Activated CD4-positive, alpha-beta memory T cell treated with anti-CD3 and anti-CD28 coated beads for 36 hours (primary cell): ENCODE results near the gene SDK1. TPM values are rescaled to one million over a fixed set of nuclear protein-coding genes. Genes with fewer than 3 reads are reported as not detected.
"Not testable (repeated sequence)": the region's sequence is repeated elsewhere in the genome, so short reads cannot be mapped to it uniquely, and the experiment has no call there.

Experiments used
- CTCF ChIA-PET: fragments of 350-600 bp; sonication (Branson Sonifier 250); formaldehyde crosslinking; loops from one replicate; lab custom pipeline; 2021; ENCODE audit warnings: antibody characterized with exemption, inconsistent platforms; lab: Charles Lee
- POLR2A ChIA-PET: fragments of 350-600 bp; sonication (Branson Sonifier 250); formaldehyde crosslinking; loops from one replicate; lab custom pipeline; 2021; ENCODE audit warnings: antibody characterized with exemption; lab: Charles Lee
- DNase-seq: peaks from one replicate; pipeline ENCODE4 v3.0.0-alpha.2; 2020
- H3K27ac Mint-ChIP-seq: one replicate; pipeline ENCODE4 v1.8.0; 2021; ENCODE audit warnings: mixed read lengths
- H3K27me3 Mint-ChIP-seq: one replicate; pipeline ENCODE4 v1.8.0; 2021; ENCODE audit warnings: mixed read lengths
- H3K36me3 Mint-ChIP-seq: one replicate; pipeline ENCODE4 v1.8.0; 2021; ENCODE audit warnings: mixed read lengths
- H3K4me1 Mint-ChIP-seq: one replicate; pipeline ENCODE4 v1.8.0; 2021; ENCODE audit warnings: low read depth, mixed read lengths
- H3K4me3 Mint-ChIP-seq: one replicate; pipeline ENCODE4 v1.8.0; 2021; ENCODE audit warnings: mild to moderate bottlenecking, mixed read lengths
- H3K9me3 Mint-ChIP-seq: one replicate; pipeline ENCODE4 v1.8.0; 2021; ENCODE audit warnings: mixed read lengths
- intact Hi-C: fragments of 100-400 bp; cut with micrococcal nuclease; formaldehyde crosslinking; loops from one replicate; pipeline ENCODE4 v1.15.1; 2023
- total RNA-seq, 2 experiments: library from RNA; stranded (reverse); gene quantifications; one replicate each; pipeline ENCODE4 v1.2.3, GENCODE V29; 2021

The SDK1 gene
- total RNA-seq, 2 experiments from 2014 or later, result 0.14 to 0.24 TPM

DNA sequence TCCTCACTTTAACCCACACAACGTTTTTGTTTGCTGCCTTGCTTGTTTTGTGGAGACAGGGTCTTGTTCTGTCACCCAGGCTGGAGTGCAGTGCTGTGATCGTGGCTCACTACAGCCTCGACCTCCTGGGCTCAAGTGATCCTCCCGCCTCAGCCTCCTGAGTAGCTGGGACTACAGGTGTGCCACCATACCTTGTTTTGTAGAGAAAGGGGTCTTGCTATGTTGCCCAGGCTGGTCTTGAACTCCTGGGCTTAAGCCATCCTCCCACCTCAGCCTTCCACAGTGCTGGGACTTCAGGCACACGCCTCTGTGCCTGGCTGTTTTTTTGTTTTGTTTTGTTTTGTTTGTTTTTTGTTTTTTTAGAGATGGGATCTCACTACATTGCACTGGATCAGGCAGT is 935.8 kb downstream of the SDK1 start:
- CTCF ChIA-PET, H3K27me3 Mint-ChIP-seq, H3K4me1 Mint-ChIP-seq, intact Hi-C loops, DNase-seq, POLR2A ChIA-PET, H3K36me3 Mint-ChIP-seq, H3K4me3 Mint-ChIP-seq, H3K27ac Mint-ChIP-seq, H3K9me3 Mint-ChIP-seq: not testable (repeated sequence)

DNA sequence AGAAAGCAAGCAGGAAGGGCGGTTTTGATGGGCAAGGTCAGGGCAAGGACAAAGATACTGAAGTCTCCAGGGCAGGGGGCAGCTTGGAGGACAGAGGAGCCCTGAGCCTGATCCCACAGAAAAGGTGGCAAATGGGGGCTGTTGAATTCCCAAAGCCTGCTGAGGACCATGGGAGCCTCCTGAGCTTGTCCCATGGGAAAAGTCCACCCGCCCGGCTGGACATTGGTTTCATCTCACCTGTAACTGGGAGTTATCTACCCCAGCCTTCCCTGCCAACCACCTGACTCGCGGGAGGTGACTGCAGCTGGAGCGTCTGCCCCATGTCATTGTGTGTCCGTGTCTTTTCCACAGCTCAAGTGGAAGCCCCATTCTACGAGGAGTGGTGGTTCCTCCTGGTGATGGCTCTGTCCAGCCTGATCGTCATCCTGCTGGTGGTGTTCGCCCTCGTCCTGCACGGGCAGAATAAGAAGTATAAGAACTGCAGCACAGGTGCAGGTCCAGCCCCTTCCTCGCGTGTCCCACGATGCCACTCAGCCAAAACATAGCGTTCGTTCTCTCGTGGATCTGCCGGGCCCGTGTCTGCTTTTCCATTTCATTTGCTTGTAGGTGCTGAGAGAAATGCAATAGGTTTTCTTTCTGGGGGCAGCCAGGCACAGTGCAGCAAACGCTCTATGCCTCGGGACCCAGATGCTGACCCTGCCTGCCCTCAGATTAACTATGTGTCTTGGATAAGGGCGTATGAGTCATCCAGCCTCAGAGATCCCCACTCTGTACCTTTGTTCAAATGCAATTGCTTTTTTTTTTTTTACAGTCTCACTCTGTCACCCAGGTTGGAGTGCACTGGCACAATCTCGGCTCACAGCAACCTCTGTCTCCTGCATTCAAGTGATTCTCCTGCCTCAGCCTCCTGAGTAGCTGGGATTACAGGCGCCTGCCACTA is 936.5 kb downstream of the SDK1 start:
- DNase-seq, result no peak
- Mint-ChIP-seq H3K27me3 (peaks cover 1% of the 10 kb centered on the region), H3K36me3 (no peaks in the 10 kb centered on the region), H3K9me3 (no peaks in the 10 kb centered on the region), H3K4me1 (peaks cover 2% of the 10 kb centered on the region), H3K4me3 (no peak overlapping the region), H3K27ac (no peak overlapping the region)
- ChIA-PET CTCF (no interaction called here), POLR2A (no interaction called here)
- intact Hi-C loops, result no loop called here

DNA sequence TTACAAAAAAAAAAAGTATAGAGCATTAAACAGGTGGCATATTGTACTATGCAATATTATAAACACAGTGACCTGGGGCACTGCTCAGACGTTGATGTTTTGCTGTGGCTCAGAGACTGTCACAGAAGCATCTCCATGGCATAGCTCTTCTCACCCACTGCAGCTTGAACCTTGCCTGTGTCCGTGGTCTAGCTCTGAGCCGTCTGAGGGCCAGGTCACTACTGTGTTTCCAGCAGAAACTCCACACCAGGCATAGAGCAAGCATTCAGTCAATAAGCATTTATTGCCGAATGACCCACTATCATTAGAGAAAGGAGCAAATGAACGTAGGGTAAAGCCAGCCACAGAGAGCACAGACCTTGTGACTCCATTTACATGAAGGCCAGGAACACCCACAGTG is 937.8 kb downstream of the SDK1 start:
- CTCF ChIA-PET, result no interaction called here
- H3K9me3 Mint-ChIP-seq, result no peaks in the 10 kb centered on the region
- POLR2A ChIA-PET, result no interaction called here
- no peak overlapping the region for H3K4me3 Mint-ChIP-seq
- no peaks in the 10 kb centered on the region for H3K36me3 Mint-ChIP-seq
- no peak for DNase-seq
- peaks cover 2% of the 10 kb centered on the region for H3K4me1 Mint-ChIP-seq
- no peak overlapping the region for H3K27ac Mint-ChIP-seq
- peaks cover 1% of the 10 kb centered on the region for H3K27me3 Mint-ChIP-seq
- intact Hi-C loops, result no loop called here

DNA sequence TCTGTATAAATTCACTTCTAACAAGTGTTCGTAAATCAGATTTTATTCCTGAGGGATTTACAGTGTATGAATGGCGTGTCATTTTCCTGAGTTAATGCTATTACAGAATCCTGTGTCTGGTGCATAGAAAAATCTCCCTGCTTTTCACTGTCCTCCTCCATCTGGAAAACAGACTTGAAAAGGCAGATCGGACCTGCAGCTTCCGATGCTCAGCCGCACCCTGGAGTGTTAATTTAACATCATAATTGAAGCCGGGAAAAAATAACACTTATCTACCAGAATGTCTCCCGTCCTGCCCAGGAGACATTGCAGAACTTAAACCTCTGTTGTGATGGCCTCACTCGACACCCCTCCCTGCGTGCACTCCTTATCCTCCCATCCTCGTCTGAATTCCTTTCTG is 939.0 kb downstream of the SDK1 start:
- ChIA-PET POLR2A (no interaction called here), CTCF (no interaction called here)
- H3K36me3 Mint-ChIP-seq, result no peaks in the 10 kb centered on the region
- H3K4me1 Mint-ChIP-seq, result peaks cover 2% of the 10 kb centered on the region
- H3K27me3 Mint-ChIP-seq, result peaks cover 1% of the 10 kb centered on the region
- no peak overlapping the region for H3K27ac Mint-ChIP-seq
- no peak for DNase-seq
- H3K4me3 Mint-ChIP-seq, result no peak overlapping the region
- H3K9me3 Mint-ChIP-seq, result peaks cover 4% of the 10 kb centered on the region
- intact Hi-C loops, result no loop called here

DNA sequence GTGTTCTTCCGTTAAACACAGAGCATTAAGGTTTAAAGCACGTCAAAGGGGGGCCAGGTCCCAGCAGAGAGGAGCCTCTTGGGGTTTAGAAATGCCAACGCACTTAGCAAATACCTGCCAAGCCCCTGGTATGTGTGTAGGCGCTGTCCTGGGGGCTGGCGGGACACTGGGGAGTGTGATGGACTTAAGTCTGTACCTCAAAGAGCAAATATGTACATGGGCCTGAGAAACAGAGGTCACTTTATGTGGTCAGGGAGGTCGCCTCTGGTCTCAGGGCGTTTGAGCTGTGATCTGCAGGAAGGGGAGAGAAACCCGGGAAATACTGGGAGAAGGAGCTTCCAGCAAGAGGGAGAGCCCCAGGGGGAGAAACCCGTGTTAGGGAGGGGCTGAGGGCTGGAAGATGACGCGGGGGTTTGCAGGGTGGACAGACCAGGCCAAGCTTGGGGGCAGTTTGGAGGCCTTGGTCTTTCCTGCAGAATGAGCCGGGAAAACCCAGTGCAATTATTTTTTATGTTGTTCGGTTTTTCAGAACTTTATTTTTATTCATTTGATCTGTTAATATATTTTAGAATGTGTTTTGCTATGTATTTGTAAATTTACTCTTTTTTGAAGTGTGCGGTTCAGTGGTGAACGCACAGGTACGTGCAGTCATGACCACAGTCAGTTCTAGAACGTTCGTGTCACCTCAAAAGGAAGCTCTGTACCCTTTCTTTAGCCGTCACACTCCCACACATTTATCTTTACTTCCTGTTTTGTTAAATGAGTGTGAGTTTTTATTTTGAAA is 939.7 kb downstream of the SDK1 start:
- Mint-ChIP-seq H3K27ac (no peak overlapping the region), H3K9me3 (peaks cover 4% of the 10 kb centered on the region), H3K4me3 (no peak overlapping the region), H3K36me3 (no peaks in the 10 kb centered on the region), H3K27me3 (peaks cover 1% of the 10 kb centered on the region), H3K4me1 (peaks cover 2% of the 10 kb centered on the region)
- intact Hi-C loops, result no loop called here
- ChIA-PET POLR2A (no interaction called here), CTCF (no interaction called here)
- DNase-seq, result no peak

DNA sequence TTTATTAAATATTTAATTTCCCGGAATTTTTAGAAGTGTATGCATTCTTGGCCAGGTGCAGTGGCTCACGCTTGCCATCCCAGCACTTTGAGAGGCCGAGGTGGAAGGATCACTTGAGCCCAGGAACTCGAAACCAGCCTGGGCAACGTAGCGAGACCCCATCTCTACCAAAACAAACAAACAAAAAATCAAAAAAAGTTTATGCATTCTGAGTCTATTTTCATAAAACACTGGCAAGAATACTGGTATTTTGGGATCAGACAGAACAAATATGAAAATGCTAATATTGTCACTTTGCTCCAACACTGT is 940.2 kb downstream of the SDK1 start:
- Mint-ChIP-seq H3K27me3 (peaks cover 1% of the 10 kb centered on the region), H3K4me3 (no peak overlapping the region), H3K36me3 (no peaks in the 10 kb centered on the region), H3K9me3 (peaks cover 4% of the 10 kb centered on the region), H3K27ac (no peak overlapping the region), H3K4me1 (peaks cover 2% of the 10 kb centered on the region)
- POLR2A ChIA-PET, result no interaction called here
- CTCF ChIA-PET, result no interaction called here
- intact Hi-C loops, result no loop called here
- DNase-seq, result no peak

DNA sequence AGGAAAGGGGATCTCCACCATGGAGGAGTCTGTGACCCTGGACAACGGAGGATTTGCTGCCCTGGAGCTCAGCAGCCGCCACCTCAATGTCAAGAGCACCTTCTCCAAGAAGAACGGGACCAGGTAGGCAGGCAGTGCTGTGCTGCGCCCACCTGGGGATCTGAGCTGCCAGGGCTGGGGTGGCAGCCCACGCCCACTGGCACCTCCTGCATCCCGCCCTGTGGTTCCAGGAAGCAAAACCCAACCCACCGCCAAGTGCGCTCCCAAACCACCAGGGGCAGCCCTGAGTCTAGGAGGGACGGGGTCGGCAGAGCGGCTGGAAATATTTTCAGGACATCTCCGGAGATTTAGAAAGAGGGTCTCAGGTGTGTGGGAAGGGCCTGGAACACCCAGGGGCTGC is 940.7 kb downstream of the SDK1 start:
- Mint-ChIP-seq H3K4me3 (no peak overlapping the region), H3K27me3 (peaks cover 1% of the 10 kb centered on the region), H3K36me3 (no peaks in the 10 kb centered on the region), H3K27ac (no peak overlapping the region), H3K4me1 (peaks cover 2% of the 10 kb centered on the region), H3K9me3 (peaks cover 4% of the 10 kb centered on the region)
- intact Hi-C loops, result no loop called here
- CTCF ChIA-PET, result no interaction called here
- POLR2A ChIA-PET, result no interaction called here
- no peak for DNase-seq

DNA sequence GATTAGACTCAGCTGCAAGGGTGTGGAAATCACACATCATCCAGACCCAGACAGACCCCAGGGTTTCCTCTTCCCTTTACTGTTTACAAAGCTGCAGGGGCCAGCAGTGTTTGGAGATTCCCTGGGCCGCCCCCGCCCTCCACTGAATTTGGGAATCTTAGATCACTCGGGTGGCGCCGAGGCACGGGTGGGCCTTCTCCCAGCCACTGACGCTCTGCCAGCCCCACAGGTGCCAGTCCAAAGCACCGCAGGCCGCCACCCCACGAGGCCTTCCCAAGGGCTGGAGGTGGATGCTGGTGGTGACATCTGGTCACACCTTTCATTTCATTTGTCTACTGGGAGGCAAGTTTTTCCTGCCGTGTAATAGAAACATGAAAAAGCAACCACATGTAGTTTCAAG is 941.7 kb downstream of the SDK1 start:
- H3K9me3 Mint-ChIP-seq, result peaks cover 4% of the 10 kb centered on the region
- DNase-seq, result no peak
- no peak overlapping the region for H3K4me3 Mint-ChIP-seq
- ChIA-PET CTCF (no interaction called here), POLR2A (no interaction called here)
- peaks cover 1% of the 10 kb centered on the region for H3K27me3 Mint-ChIP-seq
- peaks cover 2% of the 10 kb centered on the region for H3K4me1 Mint-ChIP-seq
- H3K27ac Mint-ChIP-seq, result no peak overlapping the region
- intact Hi-C loops, result no loop called here
- H3K36me3 Mint-ChIP-seq, result no peaks in the 10 kb centered on the region

DNA sequence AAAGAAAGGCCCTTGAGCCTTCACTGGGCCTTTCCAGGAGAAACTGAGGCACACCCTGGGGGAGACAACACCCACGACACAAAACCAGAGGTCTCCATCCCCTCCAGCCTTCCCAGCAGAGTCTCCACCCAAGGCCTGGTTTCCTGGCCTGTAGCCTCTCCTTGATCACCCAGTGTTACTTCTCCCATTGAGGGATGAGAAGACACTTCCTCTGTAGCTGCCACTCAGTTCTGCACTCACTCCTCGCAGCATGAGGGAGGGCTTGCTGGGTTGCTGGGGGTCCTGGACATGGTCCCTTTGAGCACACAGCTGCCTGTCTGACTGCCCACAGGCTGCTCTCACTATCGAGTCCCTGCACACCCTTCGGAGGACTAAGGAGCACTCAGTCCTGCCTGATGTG is 943.0 kb downstream of the SDK1 start:
- Mint-ChIP-seq H3K27ac (no peak overlapping the region), H3K36me3 (no peaks in the 10 kb centered on the region), H3K4me3 (no peak overlapping the region), H3K9me3 (peaks cover 15% of the 10 kb centered on the region), H3K27me3 (peaks cover 1% of the 10 kb centered on the region), H3K4me1 (peaks cover 2% of the 10 kb centered on the region)
- ChIA-PET CTCF (no interaction called here), POLR2A (no interaction called here)
- intact Hi-C loops, result no loop called here
- no peak for DNase-seq

DNA sequence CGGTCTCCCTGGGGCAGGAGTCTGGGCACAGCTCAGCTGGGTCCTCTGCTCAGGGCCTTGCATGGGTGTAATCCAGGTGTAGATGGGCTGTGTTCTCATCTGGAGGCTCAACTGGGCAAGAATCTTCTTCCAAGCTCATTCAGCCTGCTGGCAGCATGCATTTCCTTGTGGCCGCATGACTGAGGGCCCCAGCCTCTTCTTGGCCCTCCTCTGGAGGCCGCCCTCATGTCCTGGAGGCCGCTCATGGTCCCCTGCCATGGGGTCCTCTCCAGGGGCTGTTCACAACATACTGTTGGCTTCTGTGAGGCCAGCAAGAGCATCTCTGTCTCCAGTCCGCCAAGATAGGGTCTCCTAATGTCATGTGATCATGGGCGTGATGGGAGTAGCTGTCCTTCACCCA is 943.6 kb downstream of the SDK1 start:
- Mint-ChIP-seq H3K4me3 (no peak overlapping the region), H3K36me3 (no peaks in the 10 kb centered on the region), H3K27ac (no peak overlapping the region), H3K9me3 (peaks cover 15% of the 10 kb centered on the region), H3K4me1 (peaks cover 2% of the 10 kb centered on the region), H3K27me3 (peaks cover 1% of the 10 kb centered on the region)
- ChIA-PET CTCF (no interaction called here), POLR2A (no interaction called here)
- intact Hi-C loops, result no loop called here
- no peak for DNase-seq

DNA sequence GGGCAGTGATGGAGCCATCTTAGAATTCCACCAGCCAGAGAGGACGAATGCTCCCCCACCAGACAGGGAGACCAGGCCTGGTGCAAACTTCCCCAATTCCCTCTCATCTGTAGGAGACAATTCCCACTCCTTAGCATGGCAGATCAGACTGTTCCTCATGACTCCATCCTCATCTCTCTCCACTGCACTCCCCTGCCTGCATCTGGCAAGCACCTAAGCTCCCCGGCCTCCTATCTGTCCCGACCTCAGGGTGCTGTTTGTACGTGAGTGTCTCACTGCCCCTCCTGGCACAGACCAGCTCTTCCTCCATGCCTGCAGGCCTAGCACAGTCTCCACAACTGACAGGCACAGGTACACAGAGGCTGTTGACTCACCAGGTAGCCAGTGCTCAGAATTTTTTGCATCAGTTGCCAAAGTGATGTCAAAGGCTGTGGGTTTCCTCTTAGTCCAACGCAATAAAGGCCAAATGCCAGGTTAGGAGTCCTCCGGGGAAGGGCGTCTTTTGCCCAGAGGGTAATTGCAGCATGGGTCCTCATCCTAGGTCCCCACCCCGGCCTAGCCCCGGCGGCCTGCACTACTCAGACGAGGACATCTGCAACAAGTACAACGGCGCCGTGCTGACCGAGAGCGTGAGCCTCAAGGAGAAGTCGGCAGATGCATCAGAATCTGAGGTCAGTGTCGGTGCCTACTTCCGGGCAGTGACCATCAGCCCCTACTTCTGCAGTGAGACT is 944.2 kb downstream of the SDK1 start:
- intact Hi-C loops, result no loop called here
- peaks cover 17% of the 10 kb centered on the region for H3K9me3 Mint-ChIP-seq
- CTCF ChIA-PET, result no interaction called here
- no peaks in the 10 kb centered on the region for H3K27me3 Mint-ChIP-seq
- no peaks in the 10 kb centered on the region for H3K36me3 Mint-ChIP-seq
- no peak overlapping the region for H3K27ac Mint-ChIP-seq
- H3K4me3 Mint-ChIP-seq, result no peak overlapping the region
- no peak for DNase-seq
- peaks cover 2% of the 10 kb centered on the region for H3K4me1 Mint-ChIP-seq
- POLR2A ChIA-PET, result no interaction called here

DNA sequence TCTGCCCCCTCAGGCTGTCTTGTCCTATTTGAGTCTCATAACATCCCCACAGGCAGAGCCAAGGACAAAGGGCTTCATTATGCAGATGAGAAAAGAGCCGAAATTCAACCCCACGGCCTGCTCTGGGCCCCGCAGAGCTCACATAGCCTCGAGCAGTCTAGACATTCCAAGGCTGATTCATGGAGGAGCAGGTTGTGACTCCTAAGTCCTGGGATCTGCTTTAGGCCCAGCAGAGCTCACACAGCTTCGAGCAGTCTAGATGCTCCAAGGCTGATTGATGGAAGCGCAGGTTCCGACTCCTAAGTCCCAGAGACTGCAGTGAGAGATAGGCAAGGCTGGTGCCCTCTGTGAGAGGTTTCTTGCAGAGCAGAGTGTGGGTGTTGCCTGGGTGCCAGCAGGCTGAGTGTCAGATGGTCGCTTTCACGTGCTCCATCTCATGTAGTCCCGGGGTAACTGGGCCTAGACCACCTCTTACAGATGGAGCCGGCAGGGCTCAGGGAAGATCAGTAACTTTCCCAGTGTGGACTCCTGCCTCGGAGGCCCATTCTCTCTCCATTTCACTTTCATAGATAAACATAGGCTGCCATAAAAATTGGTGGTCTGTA is 944.9 kb downstream of the SDK1 start:
- peaks cover 20% of the 10 kb centered on the region for H3K9me3 Mint-ChIP-seq
- H3K4me1 Mint-ChIP-seq, result no peaks in the 10 kb centered on the region
- no peak overlapping the region for H3K4me3 Mint-ChIP-seq
- ChIA-PET POLR2A (no interaction called here), CTCF (no interaction called here)
- intact Hi-C loops, result no loop called here
- no peak overlapping the region for H3K27ac Mint-ChIP-seq
- H3K27me3 Mint-ChIP-seq, result no peaks in the 10 kb centered on the region
- DNase-seq, result no peak
- no peaks in the 10 kb centered on the region for H3K36me3 Mint-ChIP-seq
